HFFc6 (cell line): ENCODE data around the gene ANKEF1. TPM values are rescaled to one million over a fixed set of nuclear protein-coding genes. Genes with fewer than 3 reads are reported as not detected.

Experiments
- DNase-seq: peaks from one replicate; pipeline ENCODE4 v3.0.0-alpha.2; 2018
- H3K27ac Mint-ChIP-seq: 2 replicates; pipeline ENCODE4 v1.8.0; 2020; ENCODE audit warnings: mild to moderate bottlenecking, mixed read lengths
- H3K27me3 Mint-ChIP-seq: 2 replicates; pipeline ENCODE4 v1.8.0; 2021; ENCODE audit warnings: mild to moderate bottlenecking, moderate library complexity, mixed read lengths; ENCODE audit not compliant: insufficient read depth
- H3K36me3 Mint-ChIP-seq: 2 replicates; pipeline ENCODE4 v1.8.0; 2021; ENCODE audit warnings: low read depth, mixed read lengths
- H3K4me1 Mint-ChIP-seq: 2 replicates; pipeline ENCODE4 v1.8.0; 2020; ENCODE audit warnings: low read depth, mixed read lengths
- H3K4me3 Mint-ChIP-seq: 2 replicates; pipeline ENCODE4 v1.8.0; 2020; ENCODE audit warnings: mild to moderate bottlenecking, moderate library complexity, mixed read lengths
- H3K9me3 Mint-ChIP-seq: 2 replicates; pipeline ENCODE4 v1.8.0; 2020; ENCODE audit warnings: mild to moderate bottlenecking, mixed read lengths
- CTCF ChIP-seq: fragments of 200-600 bp; sonication (generic); IDR thresholded peaks from 2 replicates; pipeline ENCODE4 v1.5.0; 2021; ENCODE audit warnings: antibody characterized with exemption, mild to moderate bottlenecking
- total RNA-seq, 6 experiments: library from RNA; stranded (reverse); fragmentation: NEBNext Ultra II Directional; extraction: Animal tissue kit (Norgen Biotek cat#: 25700); gene quantifications; 2 replicates in 1 of 6; 3 replicates in 5 of 6; pipeline ENCODE4 v1.2.3, GENCODE V29; 2021

Gene ANKEF1
- total RNA-seq, 6 experiments from 2014 or later = not detected

- no peaks in the 10 kb centered on the region; the same call in 1 of the 2 replicates for H3K27me3 Mint-ChIP-seq
- DNase-seq = no peak
- peaks cover 12% of the 10 kb centered on the region; the same call in 1 of the 2 replicates for H3K9me3 Mint-ChIP-seq
- H3K4me1 Mint-ChIP-seq = peaks cover 22% of the 10 kb centered on the region
- H3K4me3 Mint-ChIP-seq = no peak overlapping the region
- TF ChIP-seq CTCF = peak; percentile 55
- no peak overlapping the region for H3K27ac Mint-ChIP-seq
- no peaks in the 10 kb centered on the region for H3K36me3 Mint-ChIP-seq
Observed at GRCh38 chr20:10077081-10077471, 42.3 kb downstream of the ANKEF1 start.

DNA sequence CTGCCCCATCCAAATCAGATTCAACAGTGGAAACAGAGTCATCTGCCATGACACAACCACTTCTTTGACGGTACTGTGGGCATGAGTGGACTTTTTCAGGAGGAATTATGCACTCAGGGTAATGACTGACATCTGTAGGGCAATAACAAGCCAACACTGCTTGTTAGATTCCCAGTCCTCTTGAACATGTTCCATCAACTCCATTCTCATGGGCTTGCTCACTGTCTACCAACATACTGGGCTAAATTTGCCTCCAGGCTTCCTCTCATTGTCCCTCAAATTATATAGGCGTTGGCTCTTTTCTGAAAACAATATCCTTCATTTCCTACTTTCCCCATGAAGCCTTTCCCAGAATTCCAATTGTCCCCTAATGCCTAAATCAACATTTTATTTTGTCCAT is 43.1 kb downstream of the ANKEF1 start:
- DNase-seq = no peak
- TF ChIP-seq CTCF = no peak
- Mint-ChIP-seq H3K4me1 (peaks cover 22% of the 10 kb centered on the region), H3K27ac (no peak overlapping the region), H3K4me3 (no peak overlapping the region), H3K27me3 (no peaks in the 10 kb centered on the region; the same call in 1 of the 2 replicates), H3K9me3 (peaks cover 12% of the 10 kb centered on the region; the same call in 1 of the 2 replicates), H3K36me3 (no peaks in the 10 kb centered on the region)

DNA sequence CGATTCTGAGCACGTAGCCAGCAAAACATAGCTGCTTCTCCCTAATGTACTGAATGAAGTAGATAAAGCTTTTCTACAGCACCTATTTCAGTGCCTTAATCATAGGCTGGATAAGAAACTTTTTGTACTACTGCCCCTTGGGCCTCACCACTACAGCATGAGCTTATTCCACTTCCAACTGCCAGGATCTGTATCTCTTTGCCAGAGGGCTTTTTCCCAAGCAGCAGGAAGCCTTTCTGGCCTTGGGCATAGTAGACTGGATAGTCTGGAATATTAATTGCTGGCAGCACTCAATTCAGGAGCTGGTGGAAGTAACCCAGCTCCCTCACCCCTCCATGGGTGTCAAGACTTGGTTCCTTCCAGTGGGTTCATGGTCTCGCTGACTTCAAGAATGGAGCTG is 43.6 kb downstream of the ANKEF1 start:
- DNase-seq = no peak
- no peak overlapping the region for H3K27ac Mint-ChIP-seq
- peaks cover 22% of the 10 kb centered on the region for H3K4me1 Mint-ChIP-seq
- H3K9me3 Mint-ChIP-seq = peaks cover 12% of the 10 kb centered on the region; the same call in 1 of the 2 replicates
- no peaks in the 10 kb centered on the region for H3K36me3 Mint-ChIP-seq
- no peaks in the 10 kb centered on the region; the same call in 1 of the 2 replicates for H3K27me3 Mint-ChIP-seq
- H3K4me3 Mint-ChIP-seq = no peak overlapping the region
- no peak for TF ChIP-seq CTCF

DNA sequence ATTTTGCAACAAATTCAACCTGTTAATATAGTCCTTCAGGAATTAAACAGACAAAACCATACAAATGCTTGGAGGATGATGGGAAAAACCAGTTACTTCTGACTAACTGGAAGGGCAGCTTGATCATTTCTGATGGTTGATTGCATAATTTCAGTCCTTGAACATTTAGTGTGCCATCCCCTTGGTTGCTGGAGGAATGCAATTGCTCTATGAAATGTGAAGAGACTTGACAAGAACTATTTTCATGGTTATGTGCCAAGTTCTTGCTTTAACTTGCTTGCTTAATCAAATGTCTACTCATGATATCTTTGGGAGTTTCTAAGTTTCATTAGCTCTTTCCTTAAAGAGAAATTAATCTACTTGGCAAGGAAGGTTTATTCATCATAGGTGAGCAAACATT is 45.2 kb downstream of the ANKEF1 start:
- TF ChIP-seq CTCF = no peak
- no peak overlapping the region for H3K27ac Mint-ChIP-seq
- no peaks in the 10 kb centered on the region; the same call in 1 of the 2 replicates for H3K27me3 Mint-ChIP-seq
- H3K4me1 Mint-ChIP-seq = peaks cover 12% of the 10 kb centered on the region
- H3K9me3 Mint-ChIP-seq = peaks cover 12% of the 10 kb centered on the region; the same call in 1 of the 2 replicates
- H3K36me3 Mint-ChIP-seq = no peaks in the 10 kb centered on the region
- DNase-seq = peak; percentile 26
- H3K4me3 Mint-ChIP-seq = no peak overlapping the region

GRCh38 chr20:10080574-10080973 is 45.8 kb downstream of the ANKEF1 start:
- peaks cover 6% of the 10 kb centered on the region for H3K4me1 Mint-ChIP-seq
- H3K4me3 Mint-ChIP-seq = no peak overlapping the region
- H3K9me3 Mint-ChIP-seq = peaks cover 12% of the 10 kb centered on the region; the same call in 1 of the 2 replicates
- H3K27ac Mint-ChIP-seq = no peak overlapping the region
- DNase-seq = no peak
- no peaks in the 10 kb centered on the region; the same call in 1 of the 2 replicates for H3K27me3 Mint-ChIP-seq
- no peaks in the 10 kb centered on the region for H3K36me3 Mint-ChIP-seq
- no peak for TF ChIP-seq CTCF
